Testis (tissue), 3 donors: ENCODE measurements around the gene CA11. TPM values are rescaled to one million over a fixed set of nuclear protein-coding genes. Genes with fewer than 3 reads are reported as not detected.
A peak's percentile ranks its signal among the peaks of the same experiment; 100 is the strongest.

ENCODE experiments used
- DNase-seq: peaks from one replicate; pipeline ENCODE4 v3.0.0-alpha.2; 2019
- H3K27ac ChIP-seq, 2 donors: fragments of 200-600 bp; sonication (generic); one replicate each; pipeline ENCODE4 v1.5.1; 2019
- H3K27me3 ChIP-seq: fragments of 200-600 bp; sonication (generic); one replicate; pipeline ENCODE4 v1.5.1; 2019
- H3K36me3 ChIP-seq: fragments of 200-600 bp; sonication (generic); one replicate; pipeline ENCODE4 v1.5.1; 2017; ENCODE audit warnings: low read depth; ENCODE audit errors: missing control alignments
- H3K4me1 ChIP-seq: fragments of 200-600 bp; sonication (generic); one replicate; pipeline ENCODE4 v1.5.1; 2019
- H3K4me3 ChIP-seq, 2 donors: fragments of 200-600 bp; sonication (generic); one replicate each; pipeline ENCODE4 v1.5.1; 2017 to 2019
- H3K9me3 ChIP-seq: fragments of 200-600 bp; sonication (generic); one replicate; pipeline ENCODE4 v1.5.1; 2017
- POLR2A ChIP-seq: fragments of 450-650 bp; IDR thresholded peaks from one replicate; pipeline ENCODE4 v1.6.1; 2017; ENCODE audit warnings: antibody characterized with exemption, mild to moderate bottlenecking, moderate library complexity
- WGBS, 2 donors: methylation state at CpG; one replicate each; pipeline ENCODE4 v1.1.5; 2018; 5-methylcytosine and 5-hydroxymethylcytosine counted together
- intact Hi-C: fragments of 100-400 bp; cut with DNase I; formaldehyde crosslinking; loops from one replicate; pipeline ENCODE4 v1.15.1; 2023; ENCODE audit warnings: low total_unique reads
- polyA plus RNA-seq: library from polyadenylated mRNA; stranded (reverse); fragments of 350-450 nt; fragmentation: Illumina TruSeq; extraction: RNeasy Lipid Tissue Mini Kit (QIAGEN cat#74804); gene quantifications from one replicate; pipeline ENCODE4 v1.2.3, GENCODE V29; 2014; ENCODE audit warnings: low read depth, low replicate concordance; ENCODE audit not compliant: insufficient read depth
- total RNA-seq, 2 donors: library from RNA; depleted of rRNA; stranded (reverse); fragments of >200 nt; gene quantifications; one replicate each; pipeline ENCODE4 v1.2.3, GENCODE V29; 2016
- TF ChIP-seq, protein P1 (sequence below), 3 experiments: fragments of 450-650 bp in 2 of 3; fragments of 200-600 bp in 1 of 3; sonication (generic) in 1 of 3; IDR thresholded peaks; one replicate each; pipeline ENCODE4 v1.5.1; 2016 to 2019; ENCODE audit warnings: antibody characterized with exemption in 3 of 3, mild to moderate bottlenecking in 2 of 3, moderate library complexity in 1 of 3

CA11 gene
- total and polyA plus RNA-seq, 3 donors from 2014 or later: 6.3 to 20.0 (median 6.8) TPM

- peak; percentile 92 for DNase-seq
- Histone ChIP-seq H3K4me3 (peak overlapping the region; percentile 49 to 66), H3K36me3 (no peaks in the 10 kb centered on the region), H3K4me1 (peaks cover 17% of the 10 kb centered on the region), H3K27ac (peak overlapping the region; percentile 92 to 96), H3K9me3 (no peaks in the 10 kb centered on the region), H3K27me3 (no peaks in the 10 kb centered on the region)
- no peak for TF ChIP-seq POLR2A
- TF ChIP-seq, protein P1, sequence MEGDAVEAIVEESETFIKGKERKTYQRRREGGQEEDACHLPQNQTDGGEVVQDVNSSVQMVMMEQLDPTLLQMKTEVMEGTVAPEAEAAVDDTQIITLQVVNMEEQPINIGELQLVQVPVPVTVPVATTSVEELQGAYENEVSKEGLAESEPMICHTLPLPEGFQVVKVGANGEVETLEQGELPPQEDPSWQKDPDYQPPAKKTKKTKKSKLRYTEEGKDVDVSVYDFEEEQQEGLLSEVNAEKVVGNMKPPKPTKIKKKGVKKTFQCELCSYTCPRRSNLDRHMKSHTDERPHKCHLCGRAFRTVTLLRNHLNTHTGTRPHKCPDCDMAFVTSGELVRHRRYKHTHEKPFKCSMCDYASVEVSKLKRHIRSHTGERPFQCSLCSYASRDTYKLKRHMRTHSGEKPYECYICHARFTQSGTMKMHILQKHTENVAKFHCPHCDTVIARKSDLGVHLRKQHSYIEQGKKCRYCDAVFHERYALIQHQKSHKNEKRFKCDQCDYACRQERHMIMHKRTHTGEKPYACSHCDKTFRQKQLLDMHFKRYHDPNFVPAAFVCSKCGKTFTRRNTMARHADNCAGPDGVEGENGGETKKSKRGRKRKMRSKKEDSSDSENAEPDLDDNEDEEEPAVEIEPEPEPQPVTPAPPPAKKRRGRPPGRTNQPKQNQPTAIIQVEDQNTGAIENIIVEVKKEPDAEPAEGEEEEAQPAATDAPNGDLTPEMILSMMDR (IDR thresholded peaks at IDR 0.05): peak in 1 of 3 experiments; percentile 7
- intact Hi-C loops: loop anchor here (10.0 kb wide), 1 partner anchor 200 kb away; no protein-coding TSS in a partner anchor
- WGBS, 2 donors: 1 to 2% methylated on average over 16 to 25 of the region's 25 CpGs
Measured at GRCh38 chr19:48644839-48645619, 958 bp downstream of the CA11 start.

DNA sequence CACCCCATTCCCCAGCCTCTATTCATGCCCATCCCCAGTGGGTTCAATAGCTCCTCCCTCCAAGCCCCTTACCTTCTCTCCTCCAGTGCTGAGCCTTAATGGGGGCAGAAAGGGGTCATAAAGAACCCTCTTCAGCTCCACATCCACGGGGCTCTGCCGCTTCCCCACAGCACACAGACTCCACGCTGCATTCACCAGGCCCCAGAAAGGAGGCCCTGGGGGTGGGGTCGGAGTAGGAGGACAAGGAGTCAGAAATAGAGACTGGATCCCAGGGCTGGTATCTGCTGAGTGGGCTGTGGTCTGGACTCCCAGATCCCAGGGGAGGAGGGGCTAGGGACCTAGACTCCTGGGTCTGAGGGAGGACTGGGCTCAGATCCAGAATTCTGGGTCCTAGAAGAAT lies 1.6 kb downstream of the CA11 start:
- 48 to 56% methylated on average over 4 of the region's 4 CpGs for WGBS, 2 donors
- no peaks in the 10 kb centered on the region for H3K27me3 ChIP-seq
- H3K4me1 ChIP-seq: peaks cover 17% of the 10 kb centered on the region
- no peak for TF ChIP-seq POLR2A
- TF ChIP-seq, protein P1 (IDR thresholded peaks at IDR 0.05): no peak
- no peaks in the 10 kb centered on the region for H3K36me3 ChIP-seq
- DNase-seq: no peak
- intact Hi-C loops: loop anchor here (10.0 kb wide), 1 partner anchor 200 kb away; no protein-coding TSS in a partner anchor
- H3K27ac ChIP-seq: peak overlapping the region in 1 of 2 donors; percentile 92
- H3K9me3 ChIP-seq: no peaks in the 10 kb centered on the region
- peak overlapping the region in 1 of 2 donors; percentile 66 for H3K4me3 ChIP-seq

- H3K36me3 ChIP-seq: no peaks in the 10 kb centered on the region
- no peak for DNase-seq
- no peak overlapping the region for H3K27ac ChIP-seq
- intact Hi-C loops: loop anchor here (10.0 kb wide), 1 partner anchor 202 kb away; no protein-coding TSS in a partner anchor
- peaks cover 24% of the 10 kb centered on the region for H3K4me1 ChIP-seq
- no peaks in the 10 kb centered on the region for H3K9me3 ChIP-seq
- H3K4me3 ChIP-seq: no peak overlapping the region
- H3K27me3 ChIP-seq: no peaks in the 10 kb centered on the region
- 88 to 89% methylated on average over 5 of the region's 5 CpGs for WGBS, 2 donors
- TF ChIP-seq POLR2A: no peak
- TF ChIP-seq, protein P1 (IDR thresholded peaks at IDR 0.05): no peak
Measured at GRCh38 chr19:48642862-48643261, 3.1 kb downstream of the CA11 start.

DNA sequence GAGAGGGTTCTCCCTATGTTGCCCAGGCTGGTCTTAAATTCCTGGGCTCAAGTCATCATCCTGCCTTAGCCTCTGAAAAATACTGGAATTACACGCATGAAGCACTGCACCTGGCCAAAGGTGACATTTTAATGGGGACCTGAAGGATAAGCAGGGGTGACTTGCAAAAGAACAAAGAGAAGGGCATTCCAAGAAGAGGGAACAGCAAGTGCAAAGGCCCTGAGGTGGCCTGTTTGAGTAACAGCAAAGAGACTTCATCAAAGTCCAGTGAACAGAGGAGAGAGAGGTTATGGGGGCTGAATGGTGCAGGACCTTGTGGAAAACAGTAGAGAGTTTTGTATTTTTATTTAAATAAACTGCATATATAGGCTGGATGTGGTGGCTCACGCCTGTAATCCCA lies 4.1 kb downstream of the CA11 start:
- H3K4me1 ChIP-seq: peaks cover 24% of the 10 kb centered on the region
- H3K4me3 ChIP-seq: no peak overlapping the region
- DNase-seq: no peak
- H3K9me3 ChIP-seq: no peaks in the 10 kb centered on the region
- no peak for TF ChIP-seq POLR2A
- TF ChIP-seq, protein P1 (IDR thresholded peaks at IDR 0.05): no peak
- 97 to 100% methylated on average over 2 of the region's 2 CpGs for WGBS, 2 donors
- H3K27ac ChIP-seq: no peak overlapping the region
- H3K27me3 ChIP-seq: no peaks in the 10 kb centered on the region
- intact Hi-C loops: loop anchor here (10.0 kb wide), 1 partner anchor 203 kb away; no protein-coding TSS in a partner anchor
- no peaks in the 10 kb centered on the region for H3K36me3 ChIP-seq
